HG03066 (cell line): Measurements from ENCODE around the gene KRTAP5-3.

Experiments used
- ATAC-seq: cut with Tn5 transposase; IDR thresholded peaks from one replicate; pipeline ENCODE4 v1.9.1; 2021; ENCODE audit warnings: low read depth; ENCODE audit not compliant: unreplicated experiment

The KRTAP5-3 gene

DNA sequence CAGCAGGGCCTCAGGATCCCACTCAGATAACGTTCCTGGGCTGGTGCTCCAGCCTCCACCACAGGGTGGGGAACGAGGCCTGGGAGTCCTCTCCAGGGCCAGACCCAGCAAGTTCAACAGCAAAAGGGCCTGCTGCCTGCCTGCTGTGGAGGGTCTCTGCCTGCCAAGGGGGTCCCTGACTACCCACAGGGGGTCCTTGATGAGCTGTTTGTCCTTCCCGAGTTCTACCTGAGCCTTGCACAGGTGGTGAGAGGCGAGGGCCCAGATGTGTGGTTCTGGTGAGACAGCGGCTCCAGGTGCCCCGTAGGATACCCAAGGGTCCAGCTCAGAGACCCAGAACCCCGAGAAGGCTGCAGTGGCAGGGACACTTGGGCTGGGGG lies 40.6 kb downstream of the KRTAP5-3 start:
- no peak for ATAC-seq

- ATAC-seq: no peak
These were observed 41.1 kb downstream of the KRTAP5-3 start for GRCh38 chr11:1567052-1567720.

DNA sequence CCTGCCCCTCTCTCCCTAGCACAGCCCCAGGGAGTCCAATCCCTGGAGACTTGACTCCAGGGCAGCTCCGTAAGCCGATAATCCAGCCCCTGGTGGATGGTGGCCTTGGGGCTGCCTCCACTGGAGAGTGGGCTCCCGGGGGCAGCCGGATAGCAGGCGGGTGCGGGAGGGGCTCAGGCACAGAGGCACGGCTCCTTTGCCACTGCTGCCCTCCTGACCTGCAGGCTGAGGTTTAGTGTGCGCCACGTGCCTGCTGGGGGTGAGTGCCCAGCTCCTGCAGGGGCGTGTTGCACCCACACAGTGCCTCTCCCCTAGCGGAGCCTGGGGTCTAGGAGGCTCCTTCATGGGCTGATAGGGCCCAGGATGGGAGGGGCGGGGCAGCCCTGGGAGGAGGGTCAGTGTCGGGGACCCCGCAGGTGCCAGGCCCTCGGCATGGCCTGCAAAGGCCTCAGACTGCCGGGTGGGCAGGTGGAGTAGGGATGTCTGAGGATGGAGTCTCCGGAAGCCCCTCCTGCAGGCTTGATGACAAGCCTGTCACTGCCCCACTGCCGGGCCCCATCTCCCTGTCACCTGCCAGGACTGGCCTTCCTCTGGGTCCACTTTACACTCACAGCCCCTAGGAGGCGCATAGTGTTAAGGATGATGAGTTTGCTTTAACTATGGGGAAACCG lies 41.7 kb downstream of the KRTAP5-3 start:
- ATAC-seq: no peak

GRCh38 chr11:1565904-1566247 lies 42.4 kb downstream of the KRTAP5-3 start:
- no peak for ATAC-seq

DNA sequence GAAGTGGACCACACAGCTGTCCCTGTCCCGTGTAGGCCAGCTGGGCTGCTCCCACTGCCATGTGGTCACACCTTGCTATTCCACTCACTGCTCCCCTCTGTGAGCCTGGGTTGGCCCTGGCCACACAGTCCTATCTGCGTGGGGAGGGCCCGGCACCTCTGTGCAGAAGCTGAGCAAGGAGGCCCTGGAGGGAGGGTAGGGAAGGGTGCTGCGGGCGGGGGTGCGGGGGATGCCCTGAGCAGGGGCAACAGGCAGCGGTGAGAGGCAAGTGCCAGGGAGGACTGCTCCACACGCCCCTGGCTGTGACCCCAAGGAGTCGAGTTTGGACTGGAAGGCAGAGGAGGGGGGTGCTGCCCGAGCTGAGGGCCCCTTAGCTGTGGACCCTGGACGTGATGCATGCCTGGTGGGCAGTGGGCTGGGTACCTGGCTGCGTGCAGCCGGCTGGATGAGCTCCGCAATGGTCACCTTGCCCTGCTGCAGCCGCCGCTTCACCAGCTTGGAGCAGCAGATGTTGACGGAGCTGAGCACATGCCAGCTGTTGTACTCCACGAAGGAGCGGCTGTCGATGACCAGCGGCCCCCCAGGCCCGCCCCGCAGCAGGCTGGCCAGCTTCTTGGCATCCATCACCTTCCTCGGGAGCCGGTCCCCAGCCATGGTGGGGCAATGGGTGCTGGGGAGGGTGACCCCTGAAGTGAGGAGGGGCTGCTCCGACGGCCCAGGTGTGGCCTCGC lies 42.9 kb downstream of the KRTAP5-3 start:
- no peak for ATAC-seq

GRCh38 chr11:1564535-1565172 lies 43.6 kb downstream of the KRTAP5-3 start:
- no peak for ATAC-seq

GRCh38 chr11:1563697-1564534 lies 44.3 kb downstream of the KRTAP5-3 start:
- ATAC-seq: no peak

DNA sequence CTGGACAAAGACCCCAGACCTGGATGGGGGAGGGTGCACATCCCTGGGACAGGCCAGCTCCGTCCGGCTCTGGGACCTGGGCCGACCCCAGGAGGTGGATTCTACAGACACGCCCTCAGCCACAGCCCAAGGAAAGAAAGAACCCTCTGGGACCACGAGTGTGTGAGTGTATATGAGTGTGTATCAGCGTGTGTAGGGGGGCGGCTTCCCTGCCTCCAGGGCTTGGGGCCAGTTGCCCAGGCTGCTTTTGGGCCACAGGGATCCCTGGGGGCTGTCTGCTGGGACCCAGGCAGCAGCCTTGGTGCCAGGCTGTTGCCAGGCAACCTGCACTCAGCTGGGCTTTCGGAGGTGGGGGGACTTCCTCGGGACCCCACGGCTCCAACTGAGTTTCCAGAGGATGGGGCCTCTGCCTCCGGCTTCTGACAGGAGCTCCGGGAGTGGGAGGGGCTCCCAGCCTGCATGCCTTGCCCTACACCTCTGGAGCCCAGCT lies 45.1 kb downstream of the KRTAP5-3 start:
- ATAC-seq: no peak

DNA sequence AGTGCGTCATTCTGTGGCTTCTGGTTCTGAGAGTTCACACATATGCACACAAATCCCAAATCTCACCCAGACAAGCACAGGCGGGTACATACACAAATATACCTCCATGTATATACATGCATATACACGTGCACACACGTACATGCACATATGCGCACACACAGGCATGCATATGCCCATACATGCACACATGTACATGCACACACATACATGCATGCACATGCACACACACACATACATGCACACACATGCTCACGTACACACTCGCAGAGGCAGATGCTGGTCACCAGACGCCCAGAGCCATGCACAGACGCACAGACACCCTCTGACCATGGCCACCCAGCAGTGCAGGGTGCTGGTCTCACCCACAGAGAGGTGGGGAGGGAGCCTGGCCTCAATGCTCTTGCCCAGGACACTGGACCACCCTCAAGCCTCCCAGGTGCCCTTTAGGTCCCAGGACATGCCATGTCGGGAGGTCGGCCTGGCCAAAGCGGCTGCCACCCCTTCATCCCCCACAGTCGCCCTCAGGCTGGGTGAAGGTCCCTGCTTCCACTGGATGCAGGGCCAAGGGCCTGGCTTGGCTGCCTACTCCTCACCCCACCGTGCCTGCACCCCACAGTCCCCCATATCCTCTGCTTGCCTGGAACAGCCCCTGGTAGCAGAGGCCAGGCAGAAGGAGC lies 45.7 kb downstream of the KRTAP5-3 start:
- no peak for ATAC-seq

GRCh38 chr11:1561955-1562354 lies 46.3 kb downstream of the KRTAP5-3 start:
- ATAC-seq: no peak

DNA sequence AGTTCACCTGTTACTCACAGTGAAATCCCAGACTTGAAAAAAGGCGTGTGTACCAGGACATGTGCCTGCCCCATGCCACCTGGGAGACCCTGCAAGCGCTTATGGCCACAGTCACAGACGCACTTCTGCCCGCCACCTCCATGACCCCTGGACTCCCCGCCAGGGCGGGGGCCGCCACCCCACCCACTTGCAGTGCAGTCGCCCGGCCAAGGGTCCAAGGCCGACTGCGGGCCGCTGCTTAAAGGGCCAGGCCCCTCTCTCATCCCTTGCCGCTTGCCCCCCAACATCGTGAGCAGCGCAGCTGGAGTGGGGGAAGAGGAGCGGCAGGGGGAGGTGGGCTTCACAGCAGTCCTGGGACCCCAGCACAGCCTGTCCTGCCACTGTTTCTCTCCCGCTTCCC lies 47.0 kb downstream of the KRTAP5-3 start:
- ATAC-seq: no peak

DNA sequence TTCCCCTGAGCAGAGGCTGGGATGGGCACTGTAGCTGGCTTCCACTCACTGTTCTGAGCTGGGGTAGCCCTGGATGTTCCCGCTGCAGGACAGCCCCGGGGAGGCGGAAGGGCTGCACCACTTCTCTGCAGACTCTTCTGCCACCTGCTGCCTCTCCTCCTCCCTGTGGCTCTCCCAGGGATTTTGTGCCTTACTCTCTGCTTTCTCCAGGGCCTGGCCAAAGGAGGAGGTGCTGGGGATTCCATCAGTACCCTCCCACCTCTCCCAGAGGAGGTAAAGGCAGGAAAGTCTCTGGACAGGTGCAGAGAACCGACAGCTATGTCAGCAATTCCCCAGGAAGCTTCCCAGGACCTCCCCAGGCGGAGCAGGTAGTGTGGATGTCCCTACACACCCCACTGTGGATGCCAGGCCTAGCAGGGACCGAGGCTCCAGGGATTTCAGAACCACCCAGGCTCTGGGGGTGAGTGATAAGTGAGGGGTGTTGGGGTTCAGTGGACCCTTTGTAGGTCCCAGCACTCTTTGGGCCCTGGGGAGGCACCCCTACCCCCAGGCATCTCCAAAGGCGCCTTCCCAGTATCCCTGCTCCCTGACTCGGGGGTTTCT lies 47.5 kb downstream of the KRTAP5-3 start:
- no peak for ATAC-seq

GRCh38 chr11:1560002-1560648 lies 48.1 kb downstream of the KRTAP5-3 start:
- no peak for ATAC-seq

DNA sequence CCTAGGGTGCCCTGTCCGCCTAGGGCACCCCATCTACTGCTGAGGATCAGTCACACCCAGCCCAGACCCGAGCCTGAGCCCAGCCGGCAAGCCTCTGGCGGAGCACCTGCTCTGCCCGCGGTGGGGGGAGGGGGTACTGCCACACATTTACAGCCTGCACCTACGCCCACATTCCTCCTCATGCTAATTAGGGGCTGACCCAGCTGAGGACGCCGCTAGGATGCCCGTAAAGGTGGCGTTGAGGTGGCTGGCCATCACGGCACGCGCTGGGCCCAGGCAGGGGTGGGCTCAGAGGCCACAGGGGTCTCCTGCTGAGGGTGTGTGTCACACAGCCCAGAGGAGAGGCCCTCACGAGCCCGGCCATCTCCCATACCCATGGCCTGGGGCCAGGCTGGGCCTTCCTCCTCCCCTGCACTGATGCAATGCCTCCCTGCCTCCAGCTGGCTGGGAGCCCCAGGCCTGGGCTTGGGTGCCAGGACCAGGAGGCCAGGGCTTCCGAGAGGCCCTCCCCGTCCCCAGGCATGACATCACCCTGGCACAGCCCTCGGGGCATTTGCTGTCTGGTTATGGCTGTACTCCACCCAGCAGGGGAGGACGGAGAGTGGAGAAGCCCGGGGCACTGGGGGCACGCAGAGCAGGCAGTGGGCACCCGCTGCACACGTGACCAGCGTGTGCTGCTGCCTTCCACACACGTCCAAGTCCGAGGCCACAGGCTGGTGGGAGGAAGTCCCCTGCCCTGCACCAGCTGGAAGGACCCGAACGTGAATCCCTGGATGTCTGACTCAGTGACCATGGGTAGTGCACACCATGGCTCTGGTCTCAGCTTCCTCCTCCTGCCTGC lies 48.9 kb downstream of the KRTAP5-3 start:
- ATAC-seq: no peak

- no peak for ATAC-seq
These were observed 49.5 kb downstream of the KRTAP5-3 start for GRCh38 chr11:1558775-1559110.

- no peak for ATAC-seq
These were observed 50.1 kb downstream of the KRTAP5-3 start for GRCh38 chr11:1557904-1558774.
